B cell (primary cell): ENCODE data around the gene PGLYRP1.

Experiments
- CTCF ChIP-seq: fragments of 200-600 bp; IDR thresholded peaks from one replicate; pipeline ENCODE4 v1.8.0; 2022; ENCODE audit warnings: antibody characterized with exemption, mild to moderate bottlenecking
- EZH2 ChIP-seq: IDR thresholded peaks from 2 replicates; pipeline ENCODE4 v1.6.1; 2012; ENCODE audit warnings: borderline replicate concordance, low read depth, mild to moderate bottlenecking, moderate library complexity, low read length; ENCODE audit not compliant: insufficient read depth, poor library complexity, severe bottlenecking

GRCh38 chr19:45975306-45976070 lies 47.4 kb downstream of the PGLYRP1 start:
- TF ChIP-seq CTCF: no peak
- TF ChIP-seq EZH2: no peak
